ENCODE measurements around the gene C15orf39. TPM values are rescaled to one million over a fixed set of nuclear protein-coding genes. Genes with fewer than 3 reads are reported as not detected.

Gene C15orf39
- total and polyA plus RNA-seq, 9 of the 15 experiments (the other 6 are each of a cell fraction or from before 2014, with no cell fraction given) = 0.31 to 29.8 (median 4.4) TPM

DNA sequence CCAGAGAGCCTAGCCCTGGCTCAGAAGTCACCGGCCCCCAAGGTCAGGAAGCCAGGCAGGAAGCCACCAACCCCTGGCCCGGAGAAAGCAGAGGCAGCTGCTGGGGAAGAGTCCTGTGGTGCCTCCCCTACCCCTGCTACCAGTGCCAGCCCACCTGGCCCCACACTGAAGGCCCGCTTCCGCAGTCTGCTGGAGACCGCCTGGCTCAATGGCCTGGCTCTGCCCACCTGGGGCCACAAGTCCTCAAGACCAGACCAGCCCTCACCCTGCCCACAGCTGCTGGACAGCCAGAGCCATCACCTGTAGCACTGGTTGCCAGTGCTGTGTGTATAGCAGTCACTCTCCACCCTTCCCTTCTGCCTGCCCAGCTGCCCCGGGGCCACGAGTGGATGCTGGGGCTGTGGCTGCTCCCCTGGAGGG is 9.1 kb downstream of the C15orf39 start:
- Histone ChIP-seq H3K27ac (ENCODE audit: extremely low read depth, low read depth, low read length) (no peak overlapping the region), H3K27me3 (ENCODE audit: control insufficient read depth in 2 of 2, insufficient read depth in 2 of 2, low read length in 2 of 2) (no peaks in the 10 kb centered on the region), H3K9me3 (replicated peaks; ENCODE audit: control insufficient read depth, insufficient read depth, low read depth, low read length) (no peaks in the 10 kb centered on the region), H2AFZ (ENCODE audit: low read depth, low read length) (no peak overlapping the region), H3K4me2 (ENCODE audit: insufficient read depth, low read length) (no peak overlapping the region), H3K4me3 (no peak overlapping the region), H3K36me3 (ENCODE audit: control insufficient read depth, insufficient read depth, low read length) (peaks cover 71% of the 10 kb centered on the region; the same call in 2 of the 3 replicates), H3K4me1 (replicated peaks in 1 of 2; ENCODE audit: control insufficient read depth in 2 of 2, insufficient read depth in 2 of 2, low read length in 2 of 2) (peaks cover 0 to 23% of the 10 kb centered on the region in 2 experiments; a peak in 1 of 5 replicates), H3K9ac (ENCODE audit: insufficient read depth in 1 of 2, low read depth in 2 of 2, low read length in 2 of 2) (0 out of 4 replicates have a peak overlapping the region, but pooled peaks of 1 of the 2 experiments have one; percentile 5), H3K9me1 (ENCODE audit: control insufficient read depth, insufficient read depth, low read length) (peaks cover 14% of the 10 kb centered on the region), H3K79me2 (ENCODE audit: control insufficient read depth, insufficient read depth, low read length) (peaks cover 43% of the 10 kb centered on the region), H4K20me1 (replicated peaks; ENCODE audit: control insufficient read depth, insufficient read depth, low read length) (peaks cover 80% of the 10 kb centered on the region)
- ChIA-PET CTCF (ENCODE audit: low intra/inter-chr PET ratio) (no interaction called here), POLR2A (interaction anchor here (0.6 to 1.1 kb wide), 3 partner anchors 9 to 254 kb away, joined by 3 to 6 read pairs (median 4); partner anchors contain the start of gene RPP25)
- no TSS peak for BruUV-seq (replicated peaks)
- WGBS (ENCODE audit: insufficient coverage, low coverage, missing lambda C conversion rate) = 92% methylated on average over 7 of the region's 7 CpGs
- ATAC-seq (no peak), FAIRE-seq (no peak), DNase-seq (ENCODE audit: extremely low read depth in 1 of 4, low spot score in 3 of 4) (no peak)
- in situ Hi-C loops (cut with MboI) = no loop called here
- intact Hi-C loops (cut with micrococcal nuclease) = no loop called here
- TF ChIP-seq RBFOX2 (IDR thresholded peaks at IDR 0.05; ENCODE audit: low read depth, low read length) = 0 out of 2 replicates have a peak, but pooled peaks have one; percentile 26
- no peak for TF ChIP-seq NFATC3 (IDR thresholded peaks at IDR 0.05)
- peak; percentile 41 for TF ChIP-seq POLR2G (IDR thresholded peaks at IDR 0.05; ENCODE audit: low read depth, low read length)

DNA sequence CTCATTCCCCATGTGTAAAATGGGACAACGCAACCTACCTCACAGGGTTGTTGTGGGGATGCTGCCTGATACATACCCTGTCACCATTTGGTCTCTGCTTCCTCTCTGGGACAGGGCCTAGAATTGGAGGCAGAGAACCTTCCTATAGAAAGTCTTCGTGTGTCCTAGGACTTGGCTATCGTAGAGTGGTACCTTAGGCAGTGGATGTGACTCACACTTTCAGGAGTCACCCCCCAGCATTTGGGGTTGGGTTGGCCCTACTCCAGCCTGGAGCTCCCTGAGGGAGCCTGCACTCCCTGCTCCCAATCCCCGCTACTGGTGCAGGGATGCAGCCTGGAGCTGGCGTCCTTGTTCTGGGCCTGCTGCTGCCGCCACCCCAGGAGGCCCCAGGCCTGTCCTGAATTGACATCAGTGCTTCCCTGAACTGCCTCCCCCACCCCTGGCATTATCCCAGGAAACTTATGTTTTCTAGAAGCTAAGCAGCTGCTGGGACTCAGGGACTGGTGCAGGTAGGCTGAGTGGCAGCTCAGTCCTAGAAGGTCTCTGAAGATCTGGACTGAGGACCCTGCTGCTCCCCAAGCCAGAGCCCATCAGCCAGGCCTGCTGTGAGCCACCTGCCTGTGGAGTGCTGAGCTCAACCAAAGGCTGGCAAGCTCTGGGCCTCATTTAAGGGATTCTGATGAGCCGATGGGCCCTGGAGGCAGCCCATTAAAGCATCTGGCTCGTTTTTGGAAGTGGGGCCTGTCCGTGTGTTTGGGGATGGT is 9.9 kb downstream of the C15orf39 start:
- intact Hi-C loops (cut with micrococcal nuclease) (no loop called here), in situ Hi-C loops (cut with MboI) (no loop called here)
- FAIRE-seq = no peak
- ATAC-seq = peak; percentile 8; the same call in 1 of the 3 replicates
- Histone ChIP-seq H4K20me1 (replicated peaks; ENCODE audit: control insufficient read depth, insufficient read depth, low read length) (peaks cover 74% of the 10 kb centered on the region), H3K4me2 (ENCODE audit: insufficient read depth, low read length) (no peak overlapping the region), H2AFZ (ENCODE audit: low read depth, low read length) (no peak overlapping the region), H3K9ac (ENCODE audit: insufficient read depth in 1 of 2, low read depth in 2 of 2, low read length in 2 of 2) (peak overlapping the region in 1 of 2 experiments; percentile 50; a peak in 1 of 4 replicates), H3K4me1 (replicated peaks in 1 of 2; ENCODE audit: control insufficient read depth in 2 of 2, insufficient read depth in 2 of 2, low read length in 2 of 2) (peaks cover 0 to 30% of the 10 kb centered on the region in 2 experiments; a peak in 2 of 5 replicates), H3K27ac (ENCODE audit: extremely low read depth, low read depth, low read length) (no peak overlapping the region), H3K9me1 (ENCODE audit: control insufficient read depth, insufficient read depth, low read length) (peaks cover 10% of the 10 kb centered on the region), H3K9me3 (replicated peaks; ENCODE audit: control insufficient read depth, insufficient read depth, low read depth, low read length) (no peaks in the 10 kb centered on the region), H3K27me3 (ENCODE audit: control insufficient read depth in 2 of 2, insufficient read depth in 2 of 2, low read length in 2 of 2) (no peaks in the 10 kb centered on the region), H3K36me3 (ENCODE audit: control insufficient read depth, insufficient read depth, low read length) (peaks cover 63% of the 10 kb centered on the region; the same call in 2 of the 3 replicates), H3K4me3 (no peak overlapping the region), H3K79me2 (ENCODE audit: control insufficient read depth, insufficient read depth, low read length) (peaks cover 35% of the 10 kb centered on the region)
- 89% methylated on average over 9 of the region's 9 CpGs for WGBS (ENCODE audit: insufficient coverage, low coverage, missing lambda C conversion rate)
- TF ChIP-seq HNRNPL (IDR thresholded peaks at IDR 0.05; ENCODE audit: low read depth, low read length) = no peak
- TF ChIP-seq, protein P1, sequence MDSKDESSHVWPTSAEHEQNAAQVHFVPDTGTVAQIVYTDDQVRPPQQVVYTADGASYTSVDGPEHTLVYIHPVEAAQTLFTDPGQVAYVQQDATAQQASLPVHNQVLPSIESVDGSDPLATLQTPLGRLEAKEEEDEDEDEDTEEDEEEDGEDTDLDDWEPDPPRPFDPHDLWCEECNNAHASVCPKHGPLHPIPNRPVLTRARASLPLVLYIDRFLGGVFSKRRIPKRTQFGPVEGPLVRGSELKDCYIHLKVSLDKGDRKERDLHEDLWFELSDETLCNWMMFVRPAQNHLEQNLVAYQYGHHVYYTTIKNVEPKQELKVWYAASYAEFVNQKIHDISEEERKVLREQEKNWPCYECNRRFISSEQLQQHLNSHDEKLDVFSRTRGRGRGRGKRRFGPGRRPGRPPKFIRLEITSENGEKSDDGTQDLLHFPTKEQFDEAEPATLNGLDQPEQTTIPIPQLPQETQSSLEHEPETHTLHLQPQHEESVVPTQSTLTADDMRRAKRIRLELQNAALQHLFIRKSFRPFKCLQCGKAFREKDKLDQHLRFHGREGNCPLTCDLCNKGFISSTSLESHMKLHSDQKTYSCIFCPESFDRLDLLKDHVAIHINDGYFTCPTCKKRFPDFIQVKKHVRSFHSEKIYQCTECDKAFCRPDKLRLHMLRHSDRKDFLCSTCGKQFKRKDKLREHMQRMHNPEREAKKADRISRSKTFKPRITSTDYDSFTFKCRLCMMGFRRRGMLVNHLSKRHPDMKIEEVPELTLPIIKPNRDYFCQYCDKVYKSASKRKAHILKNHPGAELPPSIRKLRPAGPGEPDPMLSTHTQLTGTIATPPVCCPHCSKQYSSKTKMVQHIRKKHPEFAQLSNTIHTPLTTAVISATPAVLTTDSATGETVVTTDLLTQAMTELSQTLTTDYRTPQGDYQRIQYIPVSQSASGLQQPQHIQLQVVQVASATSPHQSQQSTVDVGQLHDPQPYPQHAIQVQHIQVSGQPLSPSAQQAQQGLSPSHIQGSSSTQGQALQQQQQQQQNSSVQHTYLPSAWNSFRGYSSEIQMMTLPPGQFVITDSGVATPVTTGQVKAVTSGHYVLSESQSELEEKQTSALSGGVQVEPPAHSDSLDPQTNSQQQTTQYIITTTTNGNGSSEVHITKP (IDR thresholded peaks at IDR 0.05; ENCODE audit: partially characterized antibody) = peak; percentile 89
- CTCF ChIA-PET (ENCODE audit: low intra/inter-chr PET ratio) = no interaction called here
- POLR2A ChIA-PET = interaction anchor here (0.6 to 2.1 kb wide), 7 partner anchors 8 to 186 kb away, joined by 3 to 8 read pairs (median 4); no protein-coding TSS in a partner anchor
- DNase-seq (ENCODE audit: extremely low read depth in 1 of 4, low spot score in 3 of 4) = no peak
- BruUV-seq (replicated peaks) = no TSS peak
